Measurements from ENCODE around the gene GATAD1.

GATAD1 gene, protein sequence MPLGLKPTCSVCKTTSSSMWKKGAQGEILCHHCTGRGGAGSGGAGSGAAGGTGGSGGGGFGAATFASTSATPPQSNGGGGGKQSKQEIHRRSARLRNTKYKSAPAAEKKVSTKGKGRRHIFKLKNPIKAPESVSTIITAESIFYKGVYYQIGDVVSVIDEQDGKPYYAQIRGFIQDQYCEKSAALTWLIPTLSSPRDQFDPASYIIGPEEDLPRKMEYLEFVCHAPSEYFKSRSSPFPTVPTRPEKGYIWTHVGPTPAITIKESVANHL

DNA sequence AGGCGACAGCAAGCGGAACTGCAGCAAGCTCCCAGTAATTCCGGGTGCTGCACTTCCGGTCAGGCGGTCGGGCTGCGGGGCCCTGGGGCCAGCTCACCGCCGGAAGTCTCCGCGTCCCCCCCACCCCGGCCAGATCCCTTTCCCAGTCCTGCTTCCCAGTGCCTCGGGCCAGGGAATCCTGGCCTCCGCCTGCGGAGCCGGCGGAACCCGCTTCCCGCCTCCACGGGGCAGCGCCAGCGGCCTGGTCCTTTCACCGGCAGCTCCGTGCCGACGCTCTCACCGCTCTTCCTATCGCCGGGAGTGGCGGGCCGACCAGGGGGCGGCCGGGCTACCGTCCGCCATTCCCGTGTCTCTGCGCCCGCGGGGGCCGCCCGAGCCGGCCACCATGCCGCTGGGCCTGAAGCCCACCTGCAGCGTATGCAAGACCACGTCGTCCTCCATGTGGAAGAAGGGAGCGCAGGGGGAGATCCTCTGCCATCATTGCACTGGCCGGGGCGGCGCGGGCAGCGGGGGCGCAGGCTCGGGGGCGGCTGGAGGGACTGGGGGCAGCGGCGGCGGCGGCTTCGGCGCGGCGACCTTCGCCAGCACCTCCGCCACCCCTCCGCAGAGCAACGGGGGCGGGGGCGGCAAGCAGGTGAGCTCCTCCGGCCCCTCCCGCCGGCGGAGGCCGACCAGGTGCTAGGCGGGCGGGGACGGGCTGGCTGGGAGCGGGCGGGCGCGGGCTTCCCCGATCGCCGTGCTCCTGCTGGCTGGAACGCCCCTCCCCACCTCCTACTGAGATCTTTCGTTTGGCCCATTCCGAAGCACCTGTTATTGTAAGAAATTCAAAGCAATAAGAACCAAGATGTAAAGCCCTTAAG is at the start of gene GATAD1:
GATAD1 (plus strand) TSS at position 138 of the 860 bp plus-strand sequence; CDS start at position 386, 248 bp downstream.
- peak within 1 kb of the TSS; percentile 97 for H3K4me3 ChIP-seq (ENCODE audit: low read depth, low read length)
- TF ChIP-seq, protein P1, sequence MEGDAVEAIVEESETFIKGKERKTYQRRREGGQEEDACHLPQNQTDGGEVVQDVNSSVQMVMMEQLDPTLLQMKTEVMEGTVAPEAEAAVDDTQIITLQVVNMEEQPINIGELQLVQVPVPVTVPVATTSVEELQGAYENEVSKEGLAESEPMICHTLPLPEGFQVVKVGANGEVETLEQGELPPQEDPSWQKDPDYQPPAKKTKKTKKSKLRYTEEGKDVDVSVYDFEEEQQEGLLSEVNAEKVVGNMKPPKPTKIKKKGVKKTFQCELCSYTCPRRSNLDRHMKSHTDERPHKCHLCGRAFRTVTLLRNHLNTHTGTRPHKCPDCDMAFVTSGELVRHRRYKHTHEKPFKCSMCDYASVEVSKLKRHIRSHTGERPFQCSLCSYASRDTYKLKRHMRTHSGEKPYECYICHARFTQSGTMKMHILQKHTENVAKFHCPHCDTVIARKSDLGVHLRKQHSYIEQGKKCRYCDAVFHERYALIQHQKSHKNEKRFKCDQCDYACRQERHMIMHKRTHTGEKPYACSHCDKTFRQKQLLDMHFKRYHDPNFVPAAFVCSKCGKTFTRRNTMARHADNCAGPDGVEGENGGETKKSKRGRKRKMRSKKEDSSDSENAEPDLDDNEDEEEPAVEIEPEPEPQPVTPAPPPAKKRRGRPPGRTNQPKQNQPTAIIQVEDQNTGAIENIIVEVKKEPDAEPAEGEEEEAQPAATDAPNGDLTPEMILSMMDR (IDR thresholded peaks at IDR 0.05; ENCODE audit: borderline replicate concordance, insufficient read depth, low read depth, low read length) = peak; percentile 85

DNA sequence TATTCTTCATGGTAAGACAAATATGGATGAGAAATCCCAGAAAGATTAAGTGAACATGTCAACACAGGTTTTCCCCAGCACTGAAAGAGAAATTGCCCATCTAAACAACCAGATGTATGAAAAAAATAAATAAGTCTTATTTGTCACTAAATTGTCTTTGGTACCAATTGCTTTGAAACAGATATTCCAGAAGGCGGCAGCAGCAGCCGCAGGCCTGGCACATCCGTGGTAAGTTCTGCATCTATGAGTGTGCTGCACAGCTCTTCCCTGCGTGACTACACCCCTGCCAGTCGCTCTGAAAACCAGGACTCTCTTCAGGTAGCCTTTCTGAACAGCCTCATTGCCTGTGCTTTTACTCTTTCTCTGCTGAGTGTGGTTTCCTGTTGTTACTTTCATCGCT is 49.7 kb upstream of the GATAD1 start:
- TF ChIP-seq, protein P1 (IDR thresholded peaks at IDR 0.05; ENCODE audit: borderline replicate concordance, insufficient read depth, low read depth, low read length) = no peak
- no peak overlapping the region for H3K4me3 ChIP-seq (ENCODE audit: low read depth, low read length)

DNA sequence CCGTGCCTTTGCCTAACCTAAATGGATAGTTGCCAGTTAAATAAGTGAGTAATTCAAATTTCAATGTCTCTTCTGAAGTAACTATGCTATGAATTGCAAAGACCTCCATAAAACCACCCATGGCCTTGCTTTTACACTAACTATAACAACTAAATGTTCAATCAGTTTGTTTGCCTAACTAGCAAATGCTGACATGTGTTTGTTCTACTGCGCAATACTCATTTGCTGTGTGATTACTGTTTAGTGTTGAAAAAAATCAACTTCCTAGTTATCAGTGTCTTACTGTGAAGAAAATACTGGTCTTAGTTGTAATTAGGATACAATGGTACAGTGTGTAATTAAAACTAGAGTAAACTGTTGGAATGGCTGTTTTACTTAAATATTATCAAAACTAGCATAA is 47.3 kb upstream of the GATAD1 start:
- TF ChIP-seq, protein P1 (IDR thresholded peaks at IDR 0.05; ENCODE audit: borderline replicate concordance, insufficient read depth, low read depth, low read length) = no peak
- no peak overlapping the region for H3K4me3 ChIP-seq (ENCODE audit: low read depth, low read length)

DNA sequence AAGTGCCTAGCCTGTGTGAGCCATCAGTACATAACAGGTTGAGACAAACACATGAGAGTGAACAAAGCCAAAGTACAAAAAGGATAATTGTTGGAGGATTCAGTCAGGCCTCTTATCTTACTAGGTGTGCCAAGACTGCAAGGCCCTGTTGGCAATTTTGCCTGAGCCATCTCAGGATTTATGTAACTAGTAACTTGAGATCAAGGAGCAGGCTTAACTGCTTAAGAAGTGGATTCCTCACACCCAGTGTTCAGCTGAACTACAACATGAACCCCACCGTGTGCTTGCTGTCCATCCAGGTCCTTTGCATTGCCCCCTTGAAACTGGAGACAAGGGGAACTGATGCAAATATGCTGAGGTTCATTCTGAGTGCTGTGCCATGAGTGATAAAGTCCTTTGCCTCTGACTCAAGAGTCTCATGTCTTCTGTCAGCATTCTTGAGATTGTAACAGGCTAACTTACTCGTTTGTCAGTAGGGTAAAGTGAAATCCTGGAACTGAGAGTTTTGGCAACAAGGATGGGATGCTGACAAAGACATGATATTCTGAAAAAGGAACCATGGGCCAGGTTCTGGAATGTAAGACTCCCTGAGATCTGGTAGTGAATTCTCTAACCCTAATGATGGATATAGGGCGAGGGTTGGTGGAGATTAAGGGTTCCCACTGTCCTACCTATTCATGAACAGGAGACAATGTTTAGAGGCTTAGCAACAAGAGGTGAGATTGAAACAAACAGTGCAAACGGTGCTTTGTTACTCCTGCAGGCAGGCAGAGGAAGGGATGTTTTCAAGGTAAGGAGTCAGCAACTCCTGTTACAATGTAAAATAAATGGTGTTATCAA is 44.1 kb upstream of the GATAD1 start:
- H3K4me3 ChIP-seq (ENCODE audit: low read depth, low read length) = no peak overlapping the region
- TF ChIP-seq, protein P1 (IDR thresholded peaks at IDR 0.05; ENCODE audit: borderline replicate concordance, insufficient read depth, low read depth, low read length) = no peak

DNA sequence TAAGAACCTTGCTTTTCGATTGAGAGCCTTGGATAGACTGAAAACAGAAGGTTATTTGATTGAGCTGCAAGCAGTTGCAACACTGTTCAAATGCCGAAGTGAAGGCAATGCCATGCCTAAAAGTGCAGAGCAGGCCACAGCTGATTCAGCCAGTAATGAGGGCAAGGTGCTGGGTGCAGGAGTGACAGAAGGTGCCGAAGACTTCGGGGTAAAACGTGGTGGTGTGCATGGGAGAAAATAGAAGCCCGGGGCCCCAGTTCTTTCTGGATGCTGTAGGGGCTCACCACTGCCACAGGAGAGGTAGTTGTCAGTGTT is 43.6 kb upstream of the GATAD1 start:
- H3K4me3 ChIP-seq (ENCODE audit: low read depth, low read length) = no peak overlapping the region
- TF ChIP-seq, protein P1 (IDR thresholded peaks at IDR 0.05; ENCODE audit: borderline replicate concordance, insufficient read depth, low read depth, low read length) = no peak

DNA sequence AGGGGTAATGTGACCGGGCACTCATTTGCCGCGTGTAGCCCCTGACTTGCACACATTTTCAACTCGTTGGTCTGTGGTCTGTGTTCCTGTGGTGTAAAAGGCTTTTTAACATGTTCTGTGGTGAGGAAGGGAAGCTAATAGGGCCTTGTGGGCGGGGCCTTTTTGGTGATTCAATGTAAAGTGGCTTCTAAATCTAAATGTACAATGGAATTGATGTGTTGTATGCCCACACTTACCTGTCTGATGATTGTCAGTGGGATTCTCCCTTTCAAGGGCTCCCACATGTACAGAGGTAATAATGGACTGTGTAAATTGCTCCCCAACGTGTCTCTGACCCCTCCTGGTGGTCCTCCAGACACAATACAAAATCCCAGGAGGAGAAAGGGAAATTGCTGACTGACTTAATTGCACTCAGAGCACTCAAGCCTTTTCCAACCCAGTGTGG is 43.1 kb upstream of the GATAD1 start:
- H3K4me3 ChIP-seq (ENCODE audit: low read depth, low read length) = no peak overlapping the region
- TF ChIP-seq, protein P1 (IDR thresholded peaks at IDR 0.05; ENCODE audit: borderline replicate concordance, insufficient read depth, low read depth, low read length) = no peak
